Left forelimb (tissue), 1 donor: ENCODE measurements around the gene STK32B.

ENCODE experiments used
- DNase-seq: peaks from one replicate; pipeline ENCODE4 v3.0.0-alpha.2; 2018; ENCODE audit warnings: low spot score

Gene STK32B

GRCh38 chr4:5361968-5362367 lies 310.7 kb downstream of the STK32B start:
- DNase-seq: no peak

GRCh38 chr4:5364406-5364805 lies 313.1 kb downstream of the STK32B start:
- DNase-seq: no peak

GRCh38 chr4:5365071-5366008 lies 314.1 kb downstream of the STK32B start:
- DNase-seq: no peak

GRCh38 chr4:5366009-5366386 lies 314.7 kb downstream of the STK32B start:
- DNase-seq: no peak

- DNase-seq: no peak
Observed at GRCh38 chr4:5366421-5366820, 315.1 kb downstream of the STK32B start.

- DNase-seq: no peak
Observed at GRCh38 chr4:5368426-5368825, 317.1 kb downstream of the STK32B start.

GRCh38 chr4:5370286-5370685 lies 319.0 kb downstream of the STK32B start:
- DNase-seq: no peak

- DNase-seq: no peak
Observed at GRCh38 chr4:5371415-5372190, 320.3 kb downstream of the STK32B start.

GRCh38 chr4:5372198-5372597 lies 320.9 kb downstream of the STK32B start:
- DNase-seq: no peak

GRCh38 chr4:5373327-5373726 lies 322.0 kb downstream of the STK32B start:
- no peak for DNase-seq

- DNase-seq: no peak
Observed at GRCh38 chr4:5374592-5374991, 323.3 kb downstream of the STK32B start.

GRCh38 chr4:5374994-5375393 lies 323.7 kb downstream of the STK32B start:
- DNase-seq: no peak

- no peak for DNase-seq
Observed at GRCh38 chr4:5376015-5376414, 324.7 kb downstream of the STK32B start.

- no peak for DNase-seq
Observed at GRCh38 chr4:5378002-5378401, 326.7 kb downstream of the STK32B start.

- DNase-seq: no peak
Observed at GRCh38 chr4:5379895-5380294, 328.6 kb downstream of the STK32B start.

GRCh38 chr4:5381961-5382441 lies 330.7 kb downstream of the STK32B start:
- DNase-seq: no peak

- no peak for DNase-seq
Observed at GRCh38 chr4:5383191-5383980, 332.1 kb downstream of the STK32B start.

- no peak for DNase-seq
Observed at GRCh38 chr4:5385741-5386311, 334.5 kb downstream of the STK32B start.

- no peak for DNase-seq
Observed at GRCh38 chr4:5386921-5387320, 335.6 kb downstream of the STK32B start.

GRCh38 chr4:5387457-5387856 lies 336.2 kb downstream of the STK32B start:
- no peak for DNase-seq

GRCh38 chr4:5389756-5390310 lies 338.6 kb downstream of the STK32B start:
- DNase-seq: no peak
